K562 (cell line): ENCODE results near the gene ARHGAP10. TPM values are rescaled to one million over a fixed set of nuclear protein-coding genes. Genes with fewer than 3 reads are reported as not detected.

Experiments used
- ATAC-seq: fragments of 200-7000 bp; cut with Tn5 transposase; 3 replicates; pipeline ENCODE4 v1.9.1; 2020; ENCODE audit warnings: moderate library complexity
- BruUV-seq: library from RNA; stranded (reverse); fragments of 400-500 nt; replicated peaks from 2 replicates; lab custom pipeline; 2021; lab: Mats Ljungman, UMichigan
- CTCF ChIA-PET: fragments of 300-600 bp; formaldehyde crosslinking; extraction: SDS; loops from one replicate; lab custom pipeline; 2021; ENCODE audit warnings: low intra/inter-chr PET ratio; lab: Yijun Ruan, JAX
- POLR2A ChIA-PET: fragments of 300-600, 350-650 bp; sonication (Branson Sonifier 250); formaldehyde crosslinking; extraction: SDS; loops from one replicate; lab custom pipeline; 2021; ENCODE audit warnings: antibody characterized with exemption, inconsistent platforms; lab: Yijun Ruan, JAX
- DNase-seq, 4 experiments: peaks; one replicate each; pipeline versions ENCODE4 v3.0.0 to v3.0.0-alpha.2; 2011 to 2018; ENCODE audit warnings: low spot score in 3 of 4, mixed read lengths in 3 of 4; ENCODE audit errors: extremely low read depth in 1 of 4
- FAIRE-seq: peaks from 2 replicates; lab custom pipeline; 2011; peaks lifted over from hg19 to GRCh38; lab: Jason Lieb, UNC
- H2AFZ ChIP-seq: 2 replicates; pipeline ENCODE4 v1.6.0; 2011; ENCODE audit warnings: low read depth, low read length, control low read depth, inconsistent platforms
- H3K27ac ChIP-seq: fragments of 200-600 bp; 3 replicates; pipeline ENCODE4 v1.8.0; 2011; ENCODE audit warnings: low read depth, mild to moderate bottlenecking, control low read depth, inconsistent platforms, low read length, moderate library complexity, mixed read lengths; ENCODE audit errors: extremely low read depth
- H3K27me3 ChIP-seq, 2 experiments: fragments of 300-600 bp in 1 of 2; 2 replicates in 1 of 2; 3 replicates in 1 of 2; pipeline versions ENCODE4 v1.6.0 to v1.8.0; 2011; ENCODE audit warnings: inconsistent platforms in 2 of 2, low read length in 2 of 2, mild to moderate bottlenecking in 1 of 2, mixed read lengths in 1 of 2, moderate library complexity in 1 of 2; ENCODE audit not compliant: control insufficient read depth in 2 of 2, insufficient read depth in 2 of 2
- H3K36me3 ChIP-seq: fragments of 300-600 bp; 3 replicates; pipeline ENCODE4 v1.8.0; 2011; ENCODE audit warnings: mild to moderate bottlenecking, low read length, inconsistent platforms; ENCODE audit not compliant: control insufficient read depth, insufficient read depth
- H3K4me1 ChIP-seq, 2 experiments: fragments of 200-600 bp in 1 of 2; replicated peaks in 1 of 2; 2 replicates in 1 of 2; 3 replicates in 1 of 2; pipeline versions ENCODE4 v1.5.1 to v1.8.0; 2011; ENCODE audit warnings: inconsistent platforms in 2 of 2, low read length in 2 of 2, mild to moderate bottlenecking in 1 of 2, mixed read lengths in 1 of 2, moderate library complexity in 1 of 2; ENCODE audit not compliant: control insufficient read depth in 2 of 2, insufficient read depth in 2 of 2
- H3K4me2 ChIP-seq: 2 replicates; pipeline ENCODE4 v1.6.1; 2011; ENCODE audit warnings: low read length, control low read depth, inconsistent platforms, mixed read lengths; ENCODE audit not compliant: insufficient read depth
- H3K4me3 ChIP-seq: fragments of 200-600 bp; sonication (generic), shearing (Covaris generic); 2 replicates; pipeline ENCODE4 v1.5.1; 2016; ENCODE audit warnings: control low read depth, inconsistent platforms
- H3K79me2 ChIP-seq: fragments of 200-600 bp; 3 replicates; pipeline ENCODE4 v1.8.0; 2011; ENCODE audit warnings: low read length, inconsistent platforms; ENCODE audit not compliant: control insufficient read depth, insufficient read depth
- H3K9ac ChIP-seq, 2 experiments: 2 replicates each; pipeline versions ENCODE4 v1.6.0 to v1.6.1; 2011; ENCODE audit warnings: low read depth in 2 of 2, low read length in 2 of 2, control low read depth in 1 of 2, inconsistent platforms in 1 of 2, mild to moderate bottlenecking in 1 of 2, mixed read lengths in 1 of 2; ENCODE audit not compliant: insufficient read depth in 1 of 2
- H3K9me1 ChIP-seq: one replicate; pipeline ENCODE4 v1.6.0; 2011; ENCODE audit warnings: inconsistent platforms, mild to moderate bottlenecking, low read length, moderate library complexity; ENCODE audit not compliant: control insufficient read depth, insufficient read depth
- H3K9me3 ChIP-seq: replicated peaks from 2 replicates; pipeline ENCODE4 v1.5.1; 2011; ENCODE audit warnings: low read depth, low read length, inconsistent platforms; ENCODE audit not compliant: control insufficient read depth, insufficient read depth
- H4K20me1 ChIP-seq: replicated peaks from 2 replicates; pipeline ENCODE4 v1.6.1; 2011; ENCODE audit warnings: low read length, inconsistent platforms, mixed read lengths; ENCODE audit not compliant: control insufficient read depth, insufficient read depth
- CCNT2 ChIP-seq: IDR thresholded peaks from 2 replicates; pipeline ENCODE4 v1.6.1; 2011; ENCODE audit warnings: borderline replicate concordance, low read depth, mild to moderate bottlenecking, moderate library complexity, mixed read lengths, low read length; ENCODE audit not compliant: insufficient read length; ENCODE audit errors: extremely low read depth
- ESRRB ChIP-seq: fragments of 250-450 bp; sonication (Bioruptor Pico); IDR thresholded peaks from 2 replicates; pipeline ENCODE4 v1.5.0; 2020; ENCODE audit warnings: mild to moderate bottlenecking, moderate library complexity, borderline replicate concordance
- HMBOX1 ChIP-seq: sonication (generic); IDR thresholded peaks from 2 replicates; pipeline ENCODE4 v1.6.1; 2016
- MEF2A ChIP-seq: IDR thresholded peaks from 2 replicates; pipeline ENCODE4 v1.6.1; 2011; ENCODE audit warnings: low read depth, mild to moderate bottlenecking, low read length, moderate library complexity; ENCODE audit not compliant: control insufficient read depth
- NCOA4 ChIP-seq: fragments of 450-650 bp; IDR thresholded peaks from 2 replicates; pipeline ENCODE4 v1.6.1; 2018; ENCODE audit warnings: mild to moderate bottlenecking; ENCODE audit not compliant: partially characterized antibody
- NR4A1 ChIP-seq, 2 experiments: fragments of 250-450 bp in 1 of 2; fragments of 450-650 bp in 1 of 2; sonication (Bioruptor Pico) in 1 of 2; IDR thresholded peaks; 2 replicates each; pipeline versions ENCODE4 v1.4.0 to v1.6.1; 2016 to 2020; ENCODE audit warnings: mild to moderate bottlenecking in 2 of 2, missing compliant biosample characterization in 1 of 2, missing genetic modification characterization in 1 of 2, moderate library complexity in 1 of 2
- RNF2 ChIP-seq: sonication (generic); IDR thresholded peaks from 2 replicates; pipeline ENCODE4 v1.6.1; 2016
- ZFP36 ChIP-seq: fragments of 150-350 bp; IDR thresholded peaks from 2 replicates; pipeline ENCODE4 v1.6.1; 2018; ENCODE audit warnings: low read length, low read depth; ENCODE audit not compliant: partially characterized antibody
- ZNF197 ChIP-seq: fragments of 200-800 bp; sonication (Bioruptor generic); IDR thresholded peaks from 2 replicates; pipeline ENCODE4 v1.6.1; 2016; ENCODE audit warnings: low read depth, missing genetic modification characterization, missing compliant biosample characterization
- ZNF23 ChIP-seq: fragments of 250-450 bp; sonication (Bioruptor Pico); IDR thresholded peaks from 2 replicates; pipeline ENCODE4 v1.4.0; 2020; ENCODE audit warnings: mild to moderate bottlenecking
- WGBS: fragments of 100-300 bp; shearing (Covaris generic); methylation state at CpG from one replicate; pipeline ENCODE4 v1.1.6; 2016; ENCODE audit warnings: low coverage, mixed read lengths; ENCODE audit not compliant: insufficient coverage; ENCODE audit errors: missing lambda C conversion rate; 5-methylcytosine and 5-hydroxymethylcytosine counted together
- in situ Hi-C: fragments of 300-500 bp; cut with MboI; formaldehyde crosslinking; loops from 4 replicates; pipeline ENCODE4 v1.15.0; 2018; ENCODE audit warnings: inconsistent platforms, mixed read lengths
- intact Hi-C: fragments of 100-400 bp; cut with micrococcal nuclease; formaldehyde crosslinking; loops from 2 replicates; pipeline ENCODE4 v1.14.2; 2022
- polyA plus RNA-seq, 8 experiments: library from polyadenylated mRNA; depleted of rRNA in 4 of 8; stranded (reverse) in 5 of 8; unstranded in 3 of 8; fragments of >200 nt; fragmentation: Nextera tagmentation in 2 of 8; fragmentation: Illumina TruSeq in 1 of 8; extraction: Ambion mirVana in 2 of 8; extraction: Trizol in 1 of 8; gene quantifications; 2 replicates each; pipeline versions ENCODE4 v1.2.1 to v1.2.3, GENCODE V29; 2011 to 2014; ENCODE audit warnings: inconsistent platforms in 1 of 8, missing spikeins in 1 of 8
- total RNA-seq, 7 experiments: library from RNA; depleted of rRNA in 6 of 7; stranded (reverse); fragments of >200 nt in 6 of 7; fragmentation: Illumina TruSeq in 2 of 7; extraction: Trizol in 2 of 7; gene quantifications; 2 replicates each; pipeline versions ENCODE4 v1.2.1 to v1.2.3, GENCODE V29; 2011 to 2021; ENCODE audit warnings: low replicate concordance in 1 of 7

Gene ARHGAP10
- total and polyA plus RNA-seq, 9 of the 15 experiments (the other 6 are each of a cell fraction or from before 2014, with no cell fraction given), result 0.03 to 0.22 (median 0.06) TPM; not detected in 3

GRCh38 chr4:147696866-147697265 is 35.0 kb upstream of the ARHGAP10 start:
- WGBS, result 8% methylated on average over 1 of the region's 1 CpG
- H2AFZ ChIP-seq, result no peak overlapping the region
- no peak for ATAC-seq
- H3K9ac ChIP-seq, result no peak overlapping the region
- H3K79me2 ChIP-seq, result no peaks in the 10 kb centered on the region
- no peak for TF ChIP-seq RNF2
- H3K9me3 ChIP-seq, result no peaks in the 10 kb centered on the region
- no peaks in the 10 kb centered on the region for H3K9me1 ChIP-seq
- CTCF ChIA-PET, result no interaction called here
- no peaks in the 10 kb centered on the region for H3K4me1 ChIP-seq
- H3K4me3 ChIP-seq, result no peak overlapping the region
- peaks cover 15 to 24% of the 10 kb centered on the region in 2 experiments; a peak in 4 of 5 replicates for H3K27me3 ChIP-seq
- POLR2A ChIA-PET, result interaction anchor here (3.0 kb wide), 1 partner anchor 13 kb away, joined by 11 read pairs; the partner anchor contains the start of gene PRMT9
- in situ Hi-C loops (no loop called here), intact Hi-C loops (loop anchor here (10.0 kb wide), 1 partner anchor 172 kb away; no protein-coding TSS in a partner anchor)
- no peaks in the 10 kb centered on the region for H3K36me3 ChIP-seq
- BruUV-seq, result no TSS peak
- H4K20me1 ChIP-seq, result no peaks in the 10 kb centered on the region
- no peak overlapping the region for H3K4me2 ChIP-seq
- no peak overlapping the region for H3K27ac ChIP-seq
- DNase-seq, result no peak
- no peak for FAIRE-seq

DNA sequence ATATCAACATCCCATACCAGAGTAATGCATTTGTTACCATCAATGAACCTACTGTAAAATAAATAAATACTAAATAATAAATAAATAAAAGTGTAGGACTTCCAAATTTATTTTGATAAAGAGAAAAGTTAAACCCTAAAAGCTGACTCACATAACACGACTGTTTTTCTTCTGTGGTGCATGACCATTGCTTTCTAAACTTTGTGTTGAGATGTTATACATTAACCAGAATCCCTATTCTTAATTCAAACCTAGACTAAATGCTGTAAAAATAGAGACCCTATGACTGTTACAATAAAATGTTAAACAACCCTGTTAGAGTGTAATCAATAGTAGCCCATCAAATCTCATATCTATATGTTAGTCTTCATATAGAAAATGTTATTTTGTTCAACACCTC is 27.0 kb upstream of the ARHGAP10 start:
- H3K36me3 ChIP-seq, result no peaks in the 10 kb centered on the region
- POLR2A ChIA-PET, result no interaction called here
- intact Hi-C loops, result no loop called here
- in situ Hi-C loops, result no loop called here
- ATAC-seq (no peak), FAIRE-seq (no peak), DNase-seq (no peak)
- no peak overlapping the region for H3K4me3 ChIP-seq
- H4K20me1 ChIP-seq, result no peaks in the 10 kb centered on the region
- H2AFZ ChIP-seq, result no peak overlapping the region
- H3K9ac ChIP-seq, result no peak overlapping the region
- no TSS peak for BruUV-seq
- no peaks in the 10 kb centered on the region for H3K4me1 ChIP-seq
- CTCF ChIA-PET, result no interaction called here
- H3K27ac ChIP-seq, result no peak overlapping the region
- peaks cover 0 to 6% of the 10 kb centered on the region in 2 experiments; a peak in 1 of 5 replicates for H3K27me3 ChIP-seq
- H3K9me3 ChIP-seq, result no peaks in the 10 kb centered on the region
- H3K79me2 ChIP-seq, result no peaks in the 10 kb centered on the region
- no peak overlapping the region for H3K4me2 ChIP-seq
- WGBS, result 0% methylated on average over 1 of the region's 1 CpG
- no peaks in the 10 kb centered on the region for H3K9me1 ChIP-seq
- no peak for TF ChIP-seq HMBOX1
- TF ChIP-seq ZNF23, result no peak
- no peak for TF ChIP-seq ESRRB (CRISPR knock-in tag)
- TF ChIP-seq ZNF197 (CRISPR knock-in tag), result no peak
- TF ChIP-seq MEF2A, result no peak
- no peak for TF ChIP-seq ZFP36
- no peak for TF ChIP-seq CCNT2
- TF ChIP-seq NR4A1 (CRISPR knock-in tag; IDR thresholded peaks at IDR 0.05), result no peak
- no peak for TF ChIP-seq NR4A1 (tag; IDR thresholded peaks at IDR 0.05)
- no peak for TF ChIP-seq NCOA4
